K562 (cell line): ENCODE measurements around the gene SLC48A1. TPM values are rescaled to one million over a fixed set of nuclear protein-coding genes. Genes with fewer than 3 reads are reported as not detected.
A peak's percentile ranks its signal among the peaks of the same experiment; 100 is the strongest.

Experiments
- CLOCK ChIP-seq: fragments of 250-450 bp; sonication (Bioruptor Pico); IDR thresholded peaks from 2 replicates; pipeline ENCODE4 v1.4.0; 2020; ENCODE audit warnings: mild to moderate bottlenecking, moderate library complexity, borderline replicate concordance
- ETV1 ChIP-seq: fragments of 450-650 bp; conservative IDR thresholded peaks from 2 replicates; pipeline ENCODE4 v1.6.1; 2016; ENCODE audit warnings: missing genetic modification characterization, control low read depth, low read depth, missing compliant biosample characterization
- IRF2 ChIP-seq: sonication (generic); formaldehyde crosslinking; IDR thresholded peaks from 2 replicates; pipeline ENCODE4 v1.8.1; 2022; ENCODE audit warnings: mild to moderate bottlenecking, missing genetic modification reagents
- MAFK ChIP-seq: IDR thresholded peaks from 2 replicates; pipeline ENCODE4 v1.6.1; 2011; ENCODE audit warnings: low read length, improper control_type of control experiment
- RBM22 ChIP-seq: fragments of 200-400 bp; formaldehyde crosslinking; IDR thresholded peaks from 2 replicates; pipeline ENCODE4 v1.6.1; 2018; ENCODE audit warnings: low read length, low read depth; ENCODE audit not compliant: poor library complexity, severe bottlenecking
- SAFB2 ChIP-seq: fragments of 200-400 bp; formaldehyde crosslinking; IDR thresholded peaks from 2 replicates; pipeline ENCODE4 v1.6.1; 2018; ENCODE audit warnings: borderline replicate concordance, low read length, low read depth, moderate library complexity; ENCODE audit not compliant: severe bottlenecking
- TRIM28 ChIP-seq: fragments of 450-650 bp; IDR thresholded peaks from 2 replicates; pipeline ENCODE4 v1.6.1; 2017
- ZFX ChIP-seq: sonication (generic); formaldehyde crosslinking; IDR thresholded peaks from 2 replicates; pipeline ENCODE4 v1.8.0; 2022; ENCODE audit warnings: mild to moderate bottlenecking, missing genetic modification reagents, moderate library complexity
- ZNF740 ChIP-seq, 3 experiments: fragments of 200-800 bp in 1 of 3; sonication (Bioruptor generic) in 1 of 3; sonication (generic) in 1 of 3; formaldehyde crosslinking in 1 of 3; IDR thresholded peaks; 2 replicates each; pipeline versions ENCODE4 v1.6.1 to v1.8.0; 2016 to 2022; ENCODE audit warnings: mild to moderate bottlenecking in 2 of 3, missing compliant biosample characterization in 2 of 3, missing genetic modification characterization in 2 of 3, missing genetic modification reagents in 1 of 3
- ZNF780A ChIP-seq: fragments of 250-450 bp; sonication (Bioruptor Pico); IDR thresholded peaks from 2 replicates; pipeline ENCODE4 v1.5.0; 2021; ENCODE audit warnings: mild to moderate bottlenecking
- polyA plus RNA-seq, 8 experiments: library from polyadenylated mRNA; depleted of rRNA in 4 of 8; stranded (reverse) in 5 of 8; unstranded in 3 of 8; fragments of >200 nt; fragmentation: Nextera tagmentation in 2 of 8; fragmentation: Illumina TruSeq in 1 of 8; extraction: Ambion mirVana in 2 of 8; extraction: Trizol in 1 of 8; gene quantifications; 2 replicates each; pipeline versions ENCODE4 v1.2.1 to v1.2.3, GENCODE V29; 2011 to 2014; ENCODE audit warnings: inconsistent platforms in 1 of 8, missing spikeins in 1 of 8
- total RNA-seq, 7 experiments: library from RNA; depleted of rRNA in 6 of 7; stranded (reverse); fragments of >200 nt in 6 of 7; fragmentation: Illumina TruSeq in 2 of 7; extraction: Trizol in 2 of 7; gene quantifications; 2 replicates each; pipeline versions ENCODE4 v1.2.1 to v1.2.3, GENCODE V29; 2011 to 2021; ENCODE audit warnings: low replicate concordance in 1 of 7
- TF ChIP-seq, protein P1 (sequence below): sonication (generic); formaldehyde crosslinking; IDR thresholded peaks from 2 replicates; pipeline ENCODE4 v1.8.0; 2022; ENCODE audit warnings: mild to moderate bottlenecking, missing genetic modification reagents
- TF ChIP-seq, protein P2 (sequence below): fragments of 450-650 bp; IDR thresholded peaks from one replicate; pipeline ENCODE4 v1.6.1; 2018; ENCODE audit warnings: mild to moderate bottlenecking, moderate library complexity; ENCODE audit not compliant: partially characterized antibody
- TF ChIP-seq, protein P3 (sequence below): sonication (generic); formaldehyde crosslinking; IDR thresholded peaks from 2 replicates; pipeline ENCODE4 v1.9.0; 2022; ENCODE audit warnings: mild to moderate bottlenecking, missing genetic modification reagents
- TF ChIP-seq, protein P4 (sequence below): fragments of 450-650 bp; IDR thresholded peaks from 2 replicates; pipeline ENCODE4 v1.6.1; 2016; ENCODE audit warnings: antibody characterized with exemption

SLC48A1 gene
- total and polyA plus RNA-seq, 9 of the 15 experiments (the other 6 are each of a cell fraction or from before 2014, with no cell fraction given): 10.7 to 37.5 (median 18.7) TPM

DNA sequence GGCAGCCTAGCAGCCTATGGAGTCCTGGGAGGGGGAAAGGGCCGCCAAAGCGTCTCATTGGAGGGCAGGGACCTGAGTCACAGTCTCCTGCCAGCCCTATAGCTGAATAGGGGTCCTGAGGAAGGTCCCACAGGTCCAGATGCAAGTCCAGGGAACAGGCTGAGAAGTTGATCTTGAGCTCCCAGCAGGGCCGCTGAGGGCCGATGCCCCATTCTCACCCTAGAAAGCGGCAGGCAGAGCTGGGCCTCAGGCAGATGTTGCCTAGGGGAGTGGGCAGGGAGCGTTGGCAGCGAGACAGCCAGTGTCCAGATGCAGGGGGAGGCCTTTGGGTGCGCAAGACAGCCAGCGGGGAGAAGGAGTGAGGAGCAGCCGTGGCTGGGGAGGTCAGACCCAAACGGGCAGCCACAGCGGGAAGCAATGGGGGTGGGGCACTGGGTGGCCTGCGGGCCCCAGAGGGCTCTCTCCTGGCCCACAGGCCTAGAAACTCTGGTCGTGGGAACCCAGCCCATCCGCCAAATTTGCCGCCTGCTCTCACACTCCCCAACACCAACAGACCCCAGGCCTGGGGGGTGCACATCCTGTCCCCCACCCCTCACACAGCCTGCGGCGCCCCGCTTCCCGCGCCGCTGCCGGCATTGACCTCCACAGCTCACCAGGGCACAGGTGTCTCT, 45.6 kb downstream of the SLC48A1 start (continued):
- TF ChIP-seq, protein P1, sequence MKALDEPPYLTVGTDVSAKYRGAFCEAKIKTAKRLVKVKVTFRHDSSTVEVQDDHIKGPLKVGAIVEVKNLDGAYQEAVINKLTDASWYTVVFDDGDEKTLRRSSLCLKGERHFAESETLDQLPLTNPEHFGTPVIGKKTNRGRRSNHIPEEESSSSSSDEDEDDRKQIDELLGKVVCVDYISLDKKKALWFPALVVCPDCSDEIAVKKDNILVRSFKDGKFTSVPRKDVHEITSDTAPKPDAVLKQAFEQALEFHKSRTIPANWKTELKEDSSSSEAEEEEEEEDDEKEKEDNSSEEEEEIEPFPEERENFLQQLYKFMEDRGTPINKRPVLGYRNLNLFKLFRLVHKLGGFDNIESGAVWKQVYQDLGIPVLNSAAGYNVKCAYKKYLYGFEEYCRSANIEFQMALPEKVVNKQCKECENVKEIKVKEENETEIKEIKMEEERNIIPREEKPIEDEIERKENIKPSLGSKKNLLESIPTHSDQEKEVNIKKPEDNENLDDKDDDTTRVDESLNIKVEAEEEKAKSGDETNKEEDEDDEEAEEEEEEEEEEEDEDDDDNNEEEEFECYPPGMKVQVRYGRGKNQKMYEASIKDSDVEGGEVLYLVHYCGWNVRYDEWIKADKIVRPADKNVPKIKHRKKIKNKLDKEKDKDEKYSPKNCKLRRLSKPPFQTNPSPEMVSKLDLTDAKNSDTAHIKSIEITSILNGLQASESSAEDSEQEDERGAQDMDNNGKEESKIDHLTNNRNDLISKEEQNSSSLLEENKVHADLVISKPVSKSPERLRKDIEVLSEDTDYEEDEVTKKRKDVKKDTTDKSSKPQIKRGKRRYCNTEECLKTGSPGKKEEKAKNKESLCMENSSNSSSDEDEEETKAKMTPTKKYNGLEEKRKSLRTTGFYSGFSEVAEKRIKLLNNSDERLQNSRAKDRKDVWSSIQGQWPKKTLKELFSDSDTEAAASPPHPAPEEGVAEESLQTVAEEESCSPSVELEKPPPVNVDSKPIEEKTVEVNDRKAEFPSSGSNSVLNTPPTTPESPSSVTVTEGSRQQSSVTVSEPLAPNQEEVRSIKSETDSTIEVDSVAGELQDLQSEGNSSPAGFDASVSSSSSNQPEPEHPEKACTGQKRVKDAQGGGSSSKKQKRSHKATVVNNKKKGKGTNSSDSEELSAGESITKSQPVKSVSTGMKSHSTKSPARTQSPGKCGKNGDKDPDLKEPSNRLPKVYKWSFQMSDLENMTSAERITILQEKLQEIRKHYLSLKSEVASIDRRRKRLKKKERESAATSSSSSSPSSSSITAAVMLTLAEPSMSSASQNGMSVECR (CRISPR knock-in tag): peak; percentile 70; the same call in 1 of the 2 replicates
- TF ChIP-seq, protein P2, sequence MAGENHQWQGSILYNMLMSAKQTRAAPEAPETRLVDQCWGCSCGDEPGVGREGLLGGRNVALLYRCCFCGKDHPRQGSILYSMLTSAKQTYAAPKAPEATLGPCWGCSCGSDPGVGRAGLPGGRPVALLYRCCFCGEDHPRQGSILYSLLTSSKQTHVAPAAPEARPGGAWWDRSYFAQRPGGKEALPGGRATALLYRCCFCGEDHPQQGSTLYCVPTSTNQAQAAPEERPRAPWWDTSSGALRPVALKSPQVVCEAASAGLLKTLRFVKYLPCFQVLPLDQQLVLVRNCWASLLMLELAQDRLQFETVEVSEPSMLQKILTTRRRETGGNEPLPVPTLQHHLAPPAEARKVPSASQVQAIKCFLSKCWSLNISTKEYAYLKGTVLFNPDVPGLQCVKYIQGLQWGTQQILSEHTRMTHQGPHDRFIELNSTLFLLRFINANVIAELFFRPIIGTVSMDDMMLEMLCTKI: no peak
- TF ChIP-seq RBM22 (no peak), MAFK (no peak), ETV1 (tag) (no peak), IRF2 (CRISPR knock-in tag) (no peak), ZNF740 (CRISPR knock-in tag; IDR thresholded peaks at IDR 0.05) (0 out of 2 replicates have a peak, but pooled peaks have one; percentile 32), ZNF740 (tag; IDR thresholded peaks at IDR 0.05) (0 out of 4 replicates have a peak, but pooled peaks of 1 of the 2 experiments have one; percentile 27), SAFB2 (no peak), ZFX (peak; percentile 48; the same call in 1 of the 2 replicates), CLOCK (CRISPR knock-in tag) (no peak), TRIM28 (no peak), ZNF780A (CRISPR knock-in tag) (no peak)
- TF ChIP-seq, protein P3, sequence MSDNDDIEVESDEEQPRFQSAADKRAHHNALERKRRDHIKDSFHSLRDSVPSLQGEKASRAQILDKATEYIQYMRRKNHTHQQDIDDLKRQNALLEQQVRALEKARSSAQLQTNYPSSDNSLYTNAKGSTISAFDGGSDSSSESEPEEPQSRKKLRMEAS: no peak
- TF ChIP-seq, protein P4, sequence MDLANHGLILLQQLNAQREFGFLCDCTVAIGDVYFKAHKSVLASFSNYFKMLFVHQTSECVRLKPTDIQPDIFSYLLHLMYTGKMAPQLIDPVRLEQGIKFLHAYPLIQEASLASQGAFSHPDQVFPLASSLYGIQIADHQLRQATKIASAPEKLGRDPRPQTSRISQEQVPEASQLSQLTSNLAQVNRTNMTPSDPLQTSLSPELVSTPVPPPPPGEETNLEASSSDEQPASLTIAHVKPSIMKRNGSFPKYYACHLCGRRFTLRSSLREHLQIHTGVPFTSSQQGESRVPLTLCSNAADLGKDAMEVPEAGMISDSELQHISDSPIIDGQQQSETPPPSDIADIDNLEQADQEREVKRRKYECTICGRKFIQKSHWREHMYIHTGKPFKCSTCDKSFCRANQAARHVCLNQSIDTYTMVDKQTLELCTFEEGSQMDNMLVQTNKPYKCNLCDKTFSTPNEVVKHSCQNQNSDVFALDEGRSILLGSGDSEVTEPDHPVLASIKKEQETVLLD: peak; percentile 49; the same call in 1 of the 2 replicates
